HG03521 (cell line): ENCODE results near the gene GPR180.

Experiments used
- ATAC-seq: cut with Tn5 transposase; IDR thresholded peaks from one replicate; pipeline ENCODE4 v1.9.1; 2021; ENCODE audit warnings: mild to moderate bottlenecking, moderate library complexity; ENCODE audit not compliant: unreplicated experiment

GPR180 gene

DNA sequence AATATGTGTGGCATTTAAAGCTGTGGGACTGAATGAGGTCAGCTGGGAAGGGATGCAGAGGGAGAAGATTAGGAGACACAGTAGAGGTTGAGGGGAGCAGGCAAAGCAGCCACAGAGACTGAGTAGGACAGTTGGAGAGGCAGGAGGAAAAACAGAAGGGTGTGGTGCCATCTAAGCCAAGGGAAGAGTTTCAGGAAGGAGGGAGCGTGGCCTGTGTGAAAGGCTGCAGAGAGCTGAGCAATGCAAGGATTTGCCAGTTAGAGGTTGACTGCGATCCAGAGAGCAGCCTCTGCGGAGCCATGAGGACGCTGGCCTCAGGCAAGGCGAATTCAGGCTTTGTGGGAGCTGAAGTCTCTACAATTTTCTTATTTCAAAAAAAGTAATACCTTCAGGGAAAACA lies 81.8 kb downstream of the GPR180 start:
- ATAC-seq = no peak
